Brain microvascular endothelial cell (primary cell): ENCODE measurements around the gene DSTN.
A peak's percentile ranks its signal among the peaks of the same experiment; 100 is the strongest.

ENCODE experiments used
- DNase-seq: peaks from one replicate; pipeline ENCODE4 v3.0.0-alpha.2; 2020
- H3K27ac ChIP-seq: fragments of 250-450 bp; sonication (Bioruptor Pico); 2 replicates; pipeline ENCODE4 v1.5.1; 2020; ENCODE audit warnings: mild to moderate bottlenecking, moderate library complexity
- H3K27me3 ChIP-seq: fragments of 250-450 bp; sonication (Bioruptor Pico); replicated peaks from 2 replicates; pipeline ENCODE4 v1.5.1; 2020; ENCODE audit warnings: mild to moderate bottlenecking
- H3K36me3 ChIP-seq: fragments of 250-450 bp; sonication (Bioruptor Pico); replicated peaks from 2 replicates; pipeline ENCODE4 v1.5.1; 2020; ENCODE audit warnings: mild to moderate bottlenecking
- H3K4me3 ChIP-seq: 2 replicates; pipeline ENCODE4 v1.5.1; 2011; ENCODE audit warnings: low read depth, mild to moderate bottlenecking, control low read depth, low read length, moderate library complexity
- in situ Hi-C: cut with HindIII; loops from 2 replicates; pipeline ENCODE4 v1.10.0; 2017; ENCODE audit warnings: low sequenced_read_pairs, low pct_ligation_motif_present
- TF ChIP-seq, protein P1 (sequence below): IDR thresholded peaks from 2 replicates; pipeline ENCODE4 v1.5.1; 2011; ENCODE audit warnings: low read depth, mild to moderate bottlenecking, moderate library complexity, low read length, control low read depth, inconsistent platforms; ENCODE audit errors: missing control alignments

The DSTN gene

DNA sequence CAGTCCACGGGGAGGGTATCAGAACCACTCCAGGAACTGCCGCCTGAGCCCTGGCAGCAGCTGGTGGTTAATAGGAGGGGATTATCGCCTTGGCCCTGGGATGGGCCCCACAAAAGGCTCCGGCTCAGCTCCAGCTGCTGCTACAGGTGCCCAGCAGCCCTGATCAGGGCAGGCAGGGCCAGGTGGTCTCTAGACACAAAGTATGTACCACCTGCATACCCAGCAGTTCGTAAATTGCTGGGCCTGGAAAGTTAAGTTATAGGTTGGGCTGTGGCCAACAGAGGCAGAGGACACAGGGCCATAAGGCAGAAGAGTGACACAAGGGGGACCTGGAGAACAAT, 77.1 kb downstream of the DSTN start:
- in situ Hi-C loops = no loop called here
- Histone ChIP-seq H3K27ac (no peak overlapping the region), H3K36me3 (peaks cover 33% of the 10 kb centered on the region), H3K27me3 (no peaks in the 10 kb centered on the region), H3K4me3 (no peak overlapping the region)
- TF ChIP-seq, protein P1, sequence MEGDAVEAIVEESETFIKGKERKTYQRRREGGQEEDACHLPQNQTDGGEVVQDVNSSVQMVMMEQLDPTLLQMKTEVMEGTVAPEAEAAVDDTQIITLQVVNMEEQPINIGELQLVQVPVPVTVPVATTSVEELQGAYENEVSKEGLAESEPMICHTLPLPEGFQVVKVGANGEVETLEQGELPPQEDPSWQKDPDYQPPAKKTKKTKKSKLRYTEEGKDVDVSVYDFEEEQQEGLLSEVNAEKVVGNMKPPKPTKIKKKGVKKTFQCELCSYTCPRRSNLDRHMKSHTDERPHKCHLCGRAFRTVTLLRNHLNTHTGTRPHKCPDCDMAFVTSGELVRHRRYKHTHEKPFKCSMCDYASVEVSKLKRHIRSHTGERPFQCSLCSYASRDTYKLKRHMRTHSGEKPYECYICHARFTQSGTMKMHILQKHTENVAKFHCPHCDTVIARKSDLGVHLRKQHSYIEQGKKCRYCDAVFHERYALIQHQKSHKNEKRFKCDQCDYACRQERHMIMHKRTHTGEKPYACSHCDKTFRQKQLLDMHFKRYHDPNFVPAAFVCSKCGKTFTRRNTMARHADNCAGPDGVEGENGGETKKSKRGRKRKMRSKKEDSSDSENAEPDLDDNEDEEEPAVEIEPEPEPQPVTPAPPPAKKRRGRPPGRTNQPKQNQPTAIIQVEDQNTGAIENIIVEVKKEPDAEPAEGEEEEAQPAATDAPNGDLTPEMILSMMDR = no peak
- no peak for DNase-seq

DNA sequence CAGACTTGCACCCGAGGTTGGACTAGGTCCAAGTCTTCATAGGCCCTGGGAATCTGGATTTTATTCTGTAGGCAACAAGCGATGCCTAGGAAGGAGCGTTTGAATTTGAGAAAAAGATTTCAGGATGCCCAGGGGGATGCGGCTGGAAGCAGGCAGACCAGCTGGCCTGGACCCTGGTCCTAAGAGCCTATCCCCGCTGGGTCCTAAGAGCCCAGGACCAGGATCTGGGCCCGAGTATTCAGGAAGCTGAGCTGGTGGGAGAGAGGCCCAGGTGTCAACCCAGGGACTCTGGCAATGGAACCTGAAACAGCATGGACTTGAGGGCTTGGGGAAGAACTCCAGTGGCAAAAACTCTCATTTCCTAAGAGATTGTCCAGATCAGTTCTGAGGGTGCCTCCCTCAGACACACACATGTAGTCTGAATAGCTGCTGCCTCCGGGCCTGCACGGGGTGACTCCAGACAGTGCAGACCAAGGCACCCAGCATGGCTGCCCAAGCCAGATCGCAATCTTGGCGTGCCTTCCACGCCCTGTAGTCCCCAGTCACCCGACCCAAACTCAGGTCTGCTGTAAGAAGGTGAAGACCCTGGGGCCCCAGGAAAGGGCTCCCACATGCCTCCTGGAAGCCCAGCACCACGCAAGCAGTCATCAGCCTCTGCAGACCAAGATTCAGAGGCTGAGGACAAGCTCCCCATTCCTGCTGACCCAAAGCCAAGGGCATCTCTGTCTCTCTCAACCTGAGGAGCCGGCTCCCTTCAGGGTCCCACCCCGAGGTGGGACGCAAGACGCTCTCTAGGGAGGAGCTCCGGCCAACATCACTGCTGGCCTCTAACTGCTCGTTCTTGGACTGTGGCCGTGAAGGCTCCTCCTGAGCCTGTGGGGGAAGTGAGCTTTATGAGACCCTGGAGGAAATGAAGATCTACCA, 77.8 kb downstream of the DSTN start:
- no peak overlapping the region for H3K27ac ChIP-seq
- no peak for DNase-seq
- no peak overlapping the region for H3K4me3 ChIP-seq
- no peaks in the 10 kb centered on the region for H3K27me3 ChIP-seq
- peaks cover 31% of the 10 kb centered on the region for H3K36me3 ChIP-seq
- TF ChIP-seq, protein P1 = no peak
- in situ Hi-C loops = no loop called here

DNA sequence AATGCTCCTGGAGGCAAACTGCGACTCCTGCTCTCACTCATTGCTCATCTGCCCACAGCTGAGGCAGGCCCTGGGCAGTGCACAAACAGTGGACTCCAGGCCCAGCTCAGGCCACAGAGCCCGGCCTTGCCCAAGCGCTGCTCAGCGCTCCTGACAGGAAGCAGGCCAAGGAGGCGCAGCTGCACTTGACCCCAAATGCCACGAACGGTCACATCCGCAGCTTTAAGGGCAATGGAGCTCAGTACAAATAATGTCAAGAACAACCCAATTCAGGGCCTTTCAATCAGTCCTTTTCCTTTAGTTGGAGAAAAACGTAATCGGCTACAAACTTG, 78.4 kb downstream of the DSTN start:
- H3K27me3 ChIP-seq = no peaks in the 10 kb centered on the region
- no peak for DNase-seq
- TF ChIP-seq, protein P1 = no peak
- H3K4me3 ChIP-seq = no peak overlapping the region
- in situ Hi-C loops = no loop called here
- H3K27ac ChIP-seq = no peak overlapping the region
- peaks cover 34% of the 10 kb centered on the region for H3K36me3 ChIP-seq

DNA sequence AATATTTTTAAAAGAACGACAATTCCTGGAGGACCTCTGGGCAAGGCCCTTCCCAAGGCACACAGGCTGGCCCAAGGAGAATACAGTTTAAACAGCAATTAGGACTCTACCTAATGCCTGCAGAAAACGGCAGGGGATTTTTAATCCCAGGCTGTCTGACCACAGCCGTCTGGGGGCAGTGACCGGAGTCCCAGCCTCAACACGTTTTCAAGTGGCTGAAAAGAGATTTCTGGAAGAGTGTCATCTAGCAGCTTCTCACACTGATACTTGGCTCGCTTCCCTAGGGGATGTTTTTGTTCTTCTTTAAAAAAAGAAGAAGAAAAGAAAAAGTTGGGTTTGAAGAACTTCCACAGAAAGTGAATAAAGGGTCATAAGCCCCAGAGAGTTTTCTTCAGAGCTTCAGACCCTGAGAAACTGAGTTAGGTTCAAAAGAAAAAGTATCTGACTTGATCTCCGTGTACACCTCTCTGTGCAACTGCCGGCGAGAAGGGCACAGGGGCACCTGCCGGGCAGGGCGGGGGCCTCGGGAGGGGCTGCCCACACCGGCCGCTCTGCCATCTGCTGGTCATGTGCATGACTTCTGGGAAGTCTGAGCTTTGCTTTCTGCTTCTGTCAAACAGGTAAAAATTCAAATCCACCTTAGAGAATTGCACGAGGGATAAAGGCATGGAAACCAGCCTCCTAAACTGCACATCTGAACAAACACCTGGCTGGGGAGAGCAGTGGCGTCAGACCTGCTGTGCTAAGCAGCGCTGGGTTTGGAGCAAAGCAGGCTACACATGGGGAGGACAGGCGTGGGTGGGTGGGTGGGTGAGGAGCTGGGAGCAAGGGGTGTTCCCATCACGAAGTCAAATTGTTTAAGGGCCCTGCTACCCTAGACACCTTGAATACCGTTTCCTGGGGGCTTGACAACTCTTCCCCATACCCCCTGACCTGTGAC, 79.2 kb downstream of the DSTN start:
- TF ChIP-seq, protein P1 = peak; percentile 64
- Histone ChIP-seq H3K27ac (no peak overlapping the region), H3K27me3 (no peaks in the 10 kb centered on the region), H3K4me3 (no peak overlapping the region), H3K36me3 (peaks cover 39% of the 10 kb centered on the region)
- in situ Hi-C loops = no loop called here
- no peak for DNase-seq

DNA sequence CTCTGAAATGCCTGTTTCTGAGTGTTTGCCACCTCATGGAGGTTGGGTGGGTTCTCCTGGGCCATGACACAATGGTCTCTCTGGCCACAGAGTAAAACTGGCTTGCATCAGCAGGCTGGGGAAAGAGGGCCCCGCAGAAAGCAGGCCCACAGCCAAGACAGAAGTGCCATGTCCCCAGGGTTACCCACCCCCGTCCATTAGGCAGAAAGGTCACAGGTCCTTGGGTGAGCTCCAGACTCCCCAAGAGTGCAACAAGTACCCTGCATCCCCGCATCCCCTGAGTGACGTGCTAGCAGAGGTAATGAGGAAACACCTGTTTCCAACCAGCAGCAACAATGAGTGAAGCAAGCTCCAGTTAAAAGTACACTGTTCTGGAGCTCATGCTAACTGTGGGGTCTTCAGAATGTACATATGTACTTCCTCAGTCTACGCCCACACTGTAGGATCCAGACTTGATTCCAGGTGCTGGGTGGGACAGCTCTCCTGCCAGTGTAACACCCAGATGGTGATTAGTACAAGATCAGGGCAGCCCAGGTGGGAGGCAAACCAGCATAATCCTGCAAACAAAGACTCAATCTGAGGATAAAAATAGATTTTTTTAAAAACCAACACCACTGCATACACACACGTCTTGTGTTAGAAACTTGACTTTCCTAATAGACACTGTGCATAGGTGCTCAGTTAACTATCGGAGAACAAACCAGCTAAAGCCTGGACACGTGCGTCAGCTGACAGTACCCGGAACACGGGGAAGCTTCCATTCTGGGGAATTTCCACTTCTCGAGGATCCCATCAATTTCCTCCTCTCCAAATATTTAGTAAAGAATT, 80.6 kb downstream of the DSTN start:
- in situ Hi-C loops = no loop called here
- no peak overlapping the region for H3K27ac ChIP-seq
- H3K27me3 ChIP-seq = no peaks in the 10 kb centered on the region
- H3K4me3 ChIP-seq = no peak overlapping the region
- peaks cover 46% of the 10 kb centered on the region for H3K36me3 ChIP-seq
- TF ChIP-seq, protein P1 = no peak
- no peak for DNase-seq
